H1 (cell line): ENCODE measurements around the gene SEC22C. TPM values are rescaled to one million over a fixed set of nuclear protein-coding genes. Genes with fewer than 3 reads are reported as not detected.

ENCODE experiments used
- CTCF ChIA-PET: fragments of 300-600 bp; sonication (Branson Sonifier 250); formaldehyde crosslinking; loops from one replicate; lab custom pipeline; 2021; ENCODE audit not compliant: partially characterized antibody; lab: Charles Lee
- POLR2A ChIA-PET: fragments of 300-600 bp; sonication (Branson Sonifier 250); formaldehyde crosslinking; loops from one replicate; lab custom pipeline; 2021; ENCODE audit warnings: inconsistent platforms; ENCODE audit not compliant: partially characterized antibody; lab: Charles Lee
- DNase-seq, 2 experiments: peaks; one replicate each; pipeline versions ENCODE4 v3.0.0 to v3.0.0-alpha.2; 2010 to 2022; ENCODE audit warnings: low spot score in 2 of 2, low read depth in 1 of 2, mixed read lengths in 1 of 2
- FAIRE-seq: peaks from 2 replicates; lab custom pipeline; 2011; peaks lifted over from hg19 to GRCh38; lab: Jason Lieb, UNC
- H2AFZ ChIP-seq: 2 replicates; pipeline ENCODE4 v1.8.1; 2012; ENCODE audit warnings: low read length, inconsistent platforms
- H2AK5ac ChIP-seq: 2 replicates; pipeline ENCODE4 v1.6.1; 2013; ENCODE audit warnings: low read depth, low read length
- H2BK120ac ChIP-seq: replicated peaks from 2 replicates; pipeline ENCODE3; 2013; ENCODE audit warnings: low read depth, low read length, inconsistent platforms
- H2BK12ac ChIP-seq: 2 replicates; pipeline ENCODE4 v1.6.1; 2013; ENCODE audit warnings: low read depth, low read length
- H2BK15ac ChIP-seq: 2 replicates; pipeline ENCODE4 v1.6.1; 2013; ENCODE audit warnings: low read length
- H2BK20ac ChIP-seq: 2 replicates; pipeline ENCODE4 v1.6.1; 2013; ENCODE audit warnings: low read length
- H2BK5ac ChIP-seq: 2 replicates; pipeline ENCODE4 v1.6.1; 2013; ENCODE audit warnings: low read depth, low read length
- H3K14ac ChIP-seq: 2 replicates; pipeline ENCODE4 v1.6.1; 2013; ENCODE audit warnings: inconsistent platforms; ENCODE audit not compliant: insufficient read length
- H3K18ac ChIP-seq: 2 replicates; pipeline ENCODE4 v1.6.1; 2013; ENCODE audit warnings: low read length; ENCODE audit errors: extremely low read depth
- H3K23ac ChIP-seq: 2 replicates; pipeline ENCODE4 v1.6.1; 2013; ENCODE audit warnings: inconsistent platforms; ENCODE audit not compliant: insufficient read length
- H3K23me2 ChIP-seq: 2 replicates; pipeline ENCODE4 v1.6.1; 2013; ENCODE audit warnings: low read depth, low read length
- H3K27ac ChIP-seq: 2 replicates; pipeline ENCODE4 v1.6.1; 2011; ENCODE audit warnings: low read depth, low read length, inconsistent platforms
- H3K27me3 ChIP-seq, 4 experiments: replicated peaks in 1 of 4; 1 replicate in 1 of 4; 2 replicates in 3 of 4; pipeline versions ENCODE4 v1.6.1 to v1.8.1; 2011 to 2013; ENCODE audit warnings: low read length in 3 of 4, mild to moderate bottlenecking in 3 of 4, inconsistent platforms in 2 of 4, mixed read lengths in 2 of 4, moderate library complexity in 1 of 4; ENCODE audit not compliant: control insufficient read depth in 3 of 4, insufficient read depth in 3 of 4; ENCODE audit errors: extremely low read depth in 1 of 4
- H3K36me3 ChIP-seq, 4 experiments: 2 replicates each; pipeline versions ENCODE4 v1.6.1 to v1.8.1; 2011 to 2013; ENCODE audit warnings: mild to moderate bottlenecking in 4 of 4, low read length in 3 of 4, moderate library complexity in 2 of 4, control low read depth in 1 of 4, inconsistent platforms in 1 of 4; ENCODE audit not compliant: insufficient read depth in 4 of 4, control insufficient read depth in 2 of 4
- H3K4ac ChIP-seq: replicated peaks from 2 replicates; pipeline ENCODE3; 2013; ENCODE audit warnings: low read length, low read depth, mixed read lengths, inconsistent platforms; ENCODE audit not compliant: insufficient read length
- H3K4me1 ChIP-seq, 4 experiments: replicated peaks in 1 of 4; 1 replicate in 1 of 4; 2 replicates in 3 of 4; pipeline versions ENCODE4 v1.6.1 to v1.8.1; 2011 to 2013; ENCODE audit warnings: low read length in 3 of 4, inconsistent platforms in 2 of 4, mixed read lengths in 1 of 4; ENCODE audit not compliant: insufficient read depth in 4 of 4, control insufficient read depth in 3 of 4
- H3K4me2 ChIP-seq, 2 experiments: 2 replicates each; pipeline versions ENCODE4 v1.6.1 to v1.8.1; 2011 to 2013; ENCODE audit warnings: low read depth in 2 of 2, low read length in 2 of 2, control low read depth in 1 of 2, inconsistent platforms in 1 of 2, mild to moderate bottlenecking in 1 of 2; ENCODE audit not compliant: insufficient read depth in 1 of 2
- H3K4me3 ChIP-seq, 4 experiments: fragments of 200-600, 300-600 bp in 1 of 4; sonication (generic), shearing (Covaris generic), sonication (Bioruptor Twin) in 1 of 4; 2 replicates each; pipeline versions ENCODE4 v1.5.1 to v1.8.1; 2011 to 2016; ENCODE audit warnings: low read length in 4 of 4, low read depth in 3 of 4, control low read depth in 2 of 4, inconsistent platforms in 2 of 4, mild to moderate bottlenecking in 2 of 4, mixed read lengths in 1 of 4, moderate library complexity in 1 of 4; ENCODE audit not compliant: insufficient read depth in 2 of 4; ENCODE audit errors: extremely low read depth in 1 of 4
- H3K56ac ChIP-seq: replicated peaks from 2 replicates; pipeline ENCODE3; 2013; ENCODE audit warnings: low read depth, mild to moderate bottlenecking, mixed read lengths, low read length, inconsistent platforms; ENCODE audit not compliant: insufficient read length
- H3K79me1 ChIP-seq: 2 replicates; pipeline ENCODE4 v1.6.1; 2013; ENCODE audit warnings: low read depth, low read length, control low read depth
- H3K79me2 ChIP-seq, 2 experiments: 2 replicates each; pipeline versions ENCODE4 v1.6.1 to v1.8.1; 2012 to 2013; ENCODE audit warnings: low read length in 2 of 2, mild to moderate bottlenecking in 2 of 2, inconsistent platforms in 1 of 2; ENCODE audit not compliant: insufficient read depth in 2 of 2, control insufficient read depth in 1 of 2
- H3K9ac ChIP-seq, 4 experiments: replicated peaks in 1 of 4; 1 replicate in 1 of 4; 2 replicates in 3 of 4; pipeline versions ENCODE4 v1.6.1 to v1.8.1; 2011 to 2013; ENCODE audit warnings: low read depth in 3 of 4, low read length in 3 of 4, control low read depth in 2 of 4, mild to moderate bottlenecking in 2 of 4, moderate library complexity in 2 of 4, inconsistent platforms in 1 of 4; ENCODE audit errors: extremely low read depth in 1 of 4
- H3K9me3 ChIP-seq, 2 experiments: 2 replicates each; pipeline versions ENCODE4 v1.6.1 to v1.8.1; 2012 to 2013; ENCODE audit warnings: mild to moderate bottlenecking in 2 of 2, moderate library complexity in 2 of 2, control low read depth in 1 of 2, inconsistent platforms in 1 of 2, low read depth in 1 of 2, low read length in 1 of 2, mixed read lengths in 1 of 2; ENCODE audit not compliant: insufficient read depth in 2 of 2
- H4K20me1 ChIP-seq, 2 experiments: replicated peaks in 1 of 2; 2 replicates each; pipeline versions ENCODE3 to v1.8.1; 2011 to 2013; ENCODE audit warnings: inconsistent platforms in 2 of 2, low read length in 2 of 2, mild to moderate bottlenecking in 1 of 2; ENCODE audit not compliant: insufficient read depth in 2 of 2, control insufficient read depth in 1 of 2
- H4K5ac ChIP-seq: 2 replicates; pipeline ENCODE4 v1.6.1; 2013; ENCODE audit warnings: low read length, low read depth, mixed read lengths, inconsistent platforms; ENCODE audit not compliant: insufficient read length
- H4K8ac ChIP-seq: 2 replicates; pipeline ENCODE4 v1.8.0; 2013; ENCODE audit warnings: mild to moderate bottlenecking, moderate library complexity, low read length, inconsistent platforms; ENCODE audit not compliant: insufficient read depth; ENCODE audit errors: extremely low read depth
- H4K91ac ChIP-seq: replicated peaks from 2 replicates; pipeline ENCODE3; 2013; ENCODE audit warnings: low read length, mixed read lengths, inconsistent platforms; ENCODE audit not compliant: insufficient read length
- TCF12 ChIP-seq: IDR thresholded peaks from 2 replicates; pipeline ENCODE4 v1.6.1; 2011; ENCODE audit warnings: low read depth, mild to moderate bottlenecking, low read length
- polyA plus RNA-seq, 7 experiments: library from polyadenylated mRNA; depleted of rRNA in 3 of 7; stranded (reverse) in 5 of 7; unstranded in 2 of 7; fragments of >200 nt in 5 of 7; fragments of 200-250 nt in 2 of 7; gene quantifications; 1 replicate in 5 of 7; 2 replicates in 1 of 7; 4 replicates in 1 of 7; pipeline versions ENCODE4 v1.2.1 to v1.2.3, GENCODE V29; 2011 to 2013; ENCODE audit warnings: missing spikeins in 2 of 7, mixed read lengths in 2 of 7
- total RNA-seq: library from RNA; stranded (reverse); fragmentation: NEBNext Ultra II Directional; extraction: Animal tissue kit (Norgen Biotek cat#: 25700); gene quantifications from 2 replicates; pipeline ENCODE4 v1.2.1, GENCODE V29; 2021

Gene SEC22C
- total and polyA plus RNA-seq, 2 of the 8 experiments (the other 6 are each of a cell fraction or from before 2014, with no cell fraction given): 23.4 to 38.3 TPM

- H3K56ac ChIP-seq: no peak overlapping the region
- H3K79me2 ChIP-seq: no peaks in the 10 kb centered on the region
- no peaks in the 10 kb centered on the region for H3K79me1 ChIP-seq
- no peak overlapping the region for H4K91ac ChIP-seq
- ChIA-PET POLR2A (interaction anchor here (1.8 to 2.5 kb wide), 2 partner anchors 36 to 54 kb away, joined by 4 to 13 read pairs; partner anchors contain the start of genes SS18L2 and VIPR1), CTCF (interaction anchor here (0.7 to 23.9 kb wide), 15 partner anchors 9 to 319 kb away, joined by 3 to 458 read pairs (median 4); partner anchors contain the start of gene VIPR1)
- DNase-seq: no peak
- no peak overlapping the region for H3K4ac ChIP-seq
- H2AK5ac ChIP-seq: no peak overlapping the region
- peaks cover 0 to 1% of the 10 kb centered on the region in 2 experiments for H4K20me1 ChIP-seq
- peaks cover 0 to 2% (median 0%) of the 10 kb centered on the region in 4 experiments; a peak in 1 of 7 replicates for H3K27me3 ChIP-seq
- peaks cover 3 to 18% (median 6%) of the 10 kb centered on the region in 4 experiments for H3K4me1 ChIP-seq
- H2AFZ ChIP-seq: no peak overlapping the region
- FAIRE-seq: no peak
- no peak overlapping the region for H4K5ac ChIP-seq
- H3K18ac ChIP-seq: no peak overlapping the region
- no peak for TF ChIP-seq TCF12
- no peak overlapping the region for H2BK5ac ChIP-seq
- no peak overlapping the region for H3K14ac ChIP-seq
- no peak overlapping the region for H2BK20ac ChIP-seq
- no peak overlapping the region for H3K4me2 ChIP-seq
- no peak overlapping the region for H2BK12ac ChIP-seq
- no peaks in the 10 kb centered on the region for H3K36me3 ChIP-seq
- H2BK120ac ChIP-seq: no peak overlapping the region
- no peaks in the 10 kb centered on the region for H3K23me2 ChIP-seq
- no peak overlapping the region for H3K27ac ChIP-seq
- no peaks in the 10 kb centered on the region for H3K9me3 ChIP-seq
- H3K23ac ChIP-seq: no peak overlapping the region
- no peak overlapping the region for H4K8ac ChIP-seq
- no peak overlapping the region for H3K9ac ChIP-seq
- H3K4me3 ChIP-seq: no peak overlapping the region
- H2BK15ac ChIP-seq: no peak overlapping the region
These were observed 44.4 kb downstream of the SEC22C start for GRCh38 chr3:42537350-42537749.
